ENCODE measurements around the gene SWI5. TPM values are rescaled to one million over a fixed set of nuclear protein-coding genes. Genes with fewer than 3 reads are reported as not detected.

SWI5 gene
- total RNA-seq, 2 experiments from 2014 or later, result 3.0 to 4.1 TPM

GRCh38 chr9:128266868-128267590, 9.0 kb upstream of the SWI5 start:
- H3K4me1 Mint-ChIP-seq (ENCODE audit: low read depth), result no peaks in the 10 kb centered on the region
- ATAC-seq (ENCODE audit: poor library complexity), result no peak
- no peak overlapping the region for H3K27ac Mint-ChIP-seq
- H3K36me3 Mint-ChIP-seq (ENCODE audit: low read depth), result peaks cover 54% of the 10 kb centered on the region
- TF ChIP-seq, protein P1, sequence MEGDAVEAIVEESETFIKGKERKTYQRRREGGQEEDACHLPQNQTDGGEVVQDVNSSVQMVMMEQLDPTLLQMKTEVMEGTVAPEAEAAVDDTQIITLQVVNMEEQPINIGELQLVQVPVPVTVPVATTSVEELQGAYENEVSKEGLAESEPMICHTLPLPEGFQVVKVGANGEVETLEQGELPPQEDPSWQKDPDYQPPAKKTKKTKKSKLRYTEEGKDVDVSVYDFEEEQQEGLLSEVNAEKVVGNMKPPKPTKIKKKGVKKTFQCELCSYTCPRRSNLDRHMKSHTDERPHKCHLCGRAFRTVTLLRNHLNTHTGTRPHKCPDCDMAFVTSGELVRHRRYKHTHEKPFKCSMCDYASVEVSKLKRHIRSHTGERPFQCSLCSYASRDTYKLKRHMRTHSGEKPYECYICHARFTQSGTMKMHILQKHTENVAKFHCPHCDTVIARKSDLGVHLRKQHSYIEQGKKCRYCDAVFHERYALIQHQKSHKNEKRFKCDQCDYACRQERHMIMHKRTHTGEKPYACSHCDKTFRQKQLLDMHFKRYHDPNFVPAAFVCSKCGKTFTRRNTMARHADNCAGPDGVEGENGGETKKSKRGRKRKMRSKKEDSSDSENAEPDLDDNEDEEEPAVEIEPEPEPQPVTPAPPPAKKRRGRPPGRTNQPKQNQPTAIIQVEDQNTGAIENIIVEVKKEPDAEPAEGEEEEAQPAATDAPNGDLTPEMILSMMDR (IDR thresholded peaks at IDR 0.05), result no peak
- Histone ChIP-seq H3K27ac (ENCODE audit: low read depth in 1 of 2, low read length in 2 of 2) (no peak overlapping the region), H3K4me1 (ENCODE audit: insufficient read depth, low read length) (no peaks in the 10 kb centered on the region), H3K36me3 (ENCODE audit: insufficient read depth, low read length) (peaks cover 36% of the 10 kb centered on the region), H3K9me3 (ENCODE audit: control insufficient read depth in 1 of 2, insufficient read depth in 1 of 2, low read length in 2 of 2) (no peaks in the 10 kb centered on the region), H3K27me3 (ENCODE audit: control insufficient read depth in 1 of 2, insufficient read depth in 2 of 2, low read length in 2 of 2) (no peaks in the 10 kb centered on the region), H3K4me3 (ENCODE audit: low read length) (no peak overlapping the region)
- no peak overlapping the region for H3K4me3 Mint-ChIP-seq
- ChIA-PET CTCF (no interaction called here), POLR2A (no interaction called here)
- intact Hi-C loops (cut with DNase I, micrococcal nuclease), result no loop called here
- H3K27me3 Mint-ChIP-seq, result no peaks in the 10 kb centered on the region
- no peaks in the 10 kb centered on the region for H3K9me3 Mint-ChIP-seq
- no peak for DNase-seq

- Histone ChIP-seq H3K9me3 (ENCODE audit: control insufficient read depth in 1 of 2, insufficient read depth in 1 of 2, low read length in 2 of 2) (no peaks in the 10 kb centered on the region), H3K4me1 (ENCODE audit: insufficient read depth, low read length) (peaks cover 17% of the 10 kb centered on the region), H3K4me3 (ENCODE audit: low read length) (no peak overlapping the region), H3K27ac (ENCODE audit: low read depth in 1 of 2, low read length in 2 of 2) (no peak overlapping the region), H3K36me3 (ENCODE audit: insufficient read depth, low read length) (peaks cover 34% of the 10 kb centered on the region), H3K27me3 (ENCODE audit: control insufficient read depth in 1 of 2, insufficient read depth in 2 of 2, low read length in 2 of 2) (no peaks in the 10 kb centered on the region)
- Mint-ChIP-seq H3K36me3 (ENCODE audit: low read depth) (peaks cover 55% of the 10 kb centered on the region), H3K9me3 (no peaks in the 10 kb centered on the region), H3K27ac (no peak overlapping the region), H3K4me3 (no peak overlapping the region), H3K4me1 (ENCODE audit: low read depth) (peaks cover 20% of the 10 kb centered on the region), H3K27me3 (no peaks in the 10 kb centered on the region)
- ChIA-PET CTCF (no interaction called here), POLR2A (no interaction called here)
- DNase-seq, result no peak
- no peak for ATAC-seq (ENCODE audit: poor library complexity)
- intact Hi-C loops (cut with DNase I, micrococcal nuclease), result no loop called here
- TF ChIP-seq, protein P1 (IDR thresholded peaks at IDR 0.05), result no peak
Observed at GRCh38 chr9:128271112-128271511, 5.0 kb upstream of the SWI5 start.

DNA sequence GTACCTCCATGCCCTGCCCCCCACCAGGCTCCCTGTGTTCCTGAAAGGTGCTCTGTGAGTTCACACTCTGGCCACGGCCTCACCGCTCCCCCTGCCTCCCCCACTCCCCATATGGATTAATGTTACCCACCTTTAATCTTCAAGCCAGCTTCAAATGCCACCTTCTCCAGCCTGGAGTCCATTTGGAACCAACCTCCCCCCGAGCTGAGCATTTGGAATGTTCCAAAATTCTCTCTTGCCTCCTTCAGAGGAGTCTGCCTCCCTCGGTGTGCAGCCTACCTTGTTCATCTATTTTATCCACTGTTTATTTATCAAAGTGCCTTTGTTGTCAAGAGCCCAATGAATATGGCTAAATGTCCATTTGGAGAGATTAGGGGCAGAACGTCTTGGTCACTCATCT, 4.6 kb upstream of the SWI5 start:
- H3K27ac Mint-ChIP-seq, result no peak overlapping the region
- no peaks in the 10 kb centered on the region for H3K9me3 Mint-ChIP-seq
- POLR2A ChIA-PET, result no interaction called here
- Histone ChIP-seq H3K4me3 (ENCODE audit: low read length) (no peak overlapping the region), H3K36me3 (ENCODE audit: insufficient read depth, low read length) (peaks cover 34% of the 10 kb centered on the region), H3K27ac (ENCODE audit: low read depth in 1 of 2, low read length in 2 of 2) (no peak overlapping the region), H3K4me1 (ENCODE audit: insufficient read depth, low read length) (peaks cover 21% of the 10 kb centered on the region), H3K9me3 (ENCODE audit: control insufficient read depth in 1 of 2, insufficient read depth in 1 of 2, low read length in 2 of 2) (no peaks in the 10 kb centered on the region), H3K27me3 (ENCODE audit: control insufficient read depth in 1 of 2, insufficient read depth in 2 of 2, low read length in 2 of 2) (no peaks in the 10 kb centered on the region)
- CTCF ChIA-PET, result no interaction called here
- no peaks in the 10 kb centered on the region for H3K27me3 Mint-ChIP-seq
- peaks cover 56% of the 10 kb centered on the region for H3K36me3 Mint-ChIP-seq (ENCODE audit: low read depth)
- ATAC-seq (ENCODE audit: poor library complexity) (no peak), DNase-seq (no peak)
- intact Hi-C loops (cut with DNase I, micrococcal nuclease), result no loop called here
- H3K4me3 Mint-ChIP-seq, result no peak overlapping the region
- TF ChIP-seq, protein P1 (IDR thresholded peaks at IDR 0.05), result no peak
- H3K4me1 Mint-ChIP-seq (ENCODE audit: low read depth), result peaks cover 24% of the 10 kb centered on the region

All from CD4-positive, alpha-beta T cell (primary cell).